ENCODE measurements around the gene PRRT4.

PRRT4 gene

GRCh38 chr7:128402356-128402755, 40.9 kb upstream of the PRRT4 start:
- Mint-ChIP-seq H3K36me3 (ENCODE audit: low read depth) (peaks cover 38% of the 10 kb centered on the region), H3K27ac (no peak overlapping the region)

DNA sequence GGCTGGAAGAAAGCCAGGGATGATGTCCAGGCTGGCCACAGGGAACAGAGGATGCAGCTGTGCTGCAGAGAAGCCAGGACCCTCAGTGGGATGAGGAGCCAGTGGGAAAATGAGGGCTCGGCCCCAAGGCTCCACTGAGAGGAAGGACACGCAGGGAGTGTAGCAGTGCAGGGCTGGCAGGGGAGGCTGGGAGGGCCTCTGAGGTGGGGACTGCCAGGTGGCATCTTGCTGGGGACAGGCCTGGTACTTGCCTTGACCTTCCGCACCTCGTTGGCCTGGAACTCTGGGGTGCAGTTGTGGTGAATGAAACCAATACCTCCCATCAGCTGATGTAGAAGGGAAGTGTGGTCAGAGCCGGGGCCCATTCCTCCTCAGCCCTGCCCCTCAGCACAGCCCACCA, 39.1 kb upstream of the PRRT4 start:
- Mint-ChIP-seq H3K4me1 (ENCODE audit: low read depth) (peaks cover 15% of the 10 kb centered on the region), H3K27ac (no peak overlapping the region), H3K9me3 (no peaks in the 10 kb centered on the region), H3K36me3 (ENCODE audit: low read depth) (peaks cover 48% of the 10 kb centered on the region), H3K4me3 (no peak overlapping the region), H3K27me3 (ENCODE audit: low read depth) (no peaks in the 10 kb centered on the region)
- DNase-seq (ENCODE audit: low spot score): no peak

More at GRCh38 chr7:128402356-128402755, 40.9 kb upstream of the PRRT4 start:
- Mint-ChIP-seq H3K27me3 (ENCODE audit: low read depth) (no peaks in the 10 kb centered on the region), H3K9me3 (no peaks in the 10 kb centered on the region), H3K4me3 (no peak overlapping the region), H3K4me1 (ENCODE audit: low read depth) (peaks cover 23% of the 10 kb centered on the region)
- DNase-seq (ENCODE audit: low spot score): no peak

DNA sequence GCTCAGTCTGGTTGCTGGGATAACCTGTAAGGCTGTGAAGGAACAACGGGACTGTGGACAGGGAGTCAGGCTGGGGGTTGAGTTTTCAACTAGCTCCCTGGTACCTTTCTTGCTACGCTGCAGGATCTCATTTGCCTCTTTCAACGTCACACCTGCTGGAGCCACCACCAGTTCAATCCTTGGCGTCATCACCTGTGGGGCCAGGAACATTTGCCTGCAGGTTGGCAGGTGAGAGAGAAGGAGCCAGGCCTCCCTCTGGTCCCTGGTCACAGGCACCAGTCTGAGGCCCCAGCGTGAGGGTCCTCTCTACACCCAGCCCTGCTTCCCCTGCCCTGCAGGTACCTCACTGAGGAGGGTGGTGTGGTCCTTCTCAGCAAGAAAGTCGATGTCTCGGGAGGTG, 38.5 kb upstream of the PRRT4 start:
- no peaks in the 10 kb centered on the region for H3K9me3 Mint-ChIP-seq
- no peak for DNase-seq (ENCODE audit: low spot score)
- peaks cover 48% of the 10 kb centered on the region for H3K36me3 Mint-ChIP-seq (ENCODE audit: low read depth)
- H3K27ac Mint-ChIP-seq: no peak overlapping the region
- H3K27me3 Mint-ChIP-seq (ENCODE audit: low read depth): no peaks in the 10 kb centered on the region
- H3K4me3 Mint-ChIP-seq: no peak overlapping the region
- peaks cover 14% of the 10 kb centered on the region for H3K4me1 Mint-ChIP-seq (ENCODE audit: low read depth)

GRCh38 chr7:128398841-128399135, 37.3 kb upstream of the PRRT4 start:
- Mint-ChIP-seq H3K27ac (no peak overlapping the region), H3K9me3 (no peaks in the 10 kb centered on the region), H3K4me1 (ENCODE audit: low read depth) (peaks cover 3% of the 10 kb centered on the region), H3K36me3 (ENCODE audit: low read depth) (peaks cover 51% of the 10 kb centered on the region), H3K4me3 (no peak overlapping the region), H3K27me3 (ENCODE audit: low read depth) (no peaks in the 10 kb centered on the region)
- DNase-seq (ENCODE audit: low spot score): no peak

- no peak for DNase-seq (ENCODE audit: low spot score)
- no peaks in the 10 kb centered on the region for H3K4me1 Mint-ChIP-seq (ENCODE audit: low read depth)
- no peak overlapping the region for H3K4me3 Mint-ChIP-seq
- no peaks in the 10 kb centered on the region for H3K9me3 Mint-ChIP-seq
- no peak overlapping the region for H3K27ac Mint-ChIP-seq
- no peaks in the 10 kb centered on the region for H3K27me3 Mint-ChIP-seq (ENCODE audit: low read depth)
- H3K36me3 Mint-ChIP-seq (ENCODE audit: low read depth): peaks cover 48% of the 10 kb centered on the region
Measured at GRCh38 chr7:128398016-128398840, 36.7 kb upstream of the PRRT4 start.

DNA sequence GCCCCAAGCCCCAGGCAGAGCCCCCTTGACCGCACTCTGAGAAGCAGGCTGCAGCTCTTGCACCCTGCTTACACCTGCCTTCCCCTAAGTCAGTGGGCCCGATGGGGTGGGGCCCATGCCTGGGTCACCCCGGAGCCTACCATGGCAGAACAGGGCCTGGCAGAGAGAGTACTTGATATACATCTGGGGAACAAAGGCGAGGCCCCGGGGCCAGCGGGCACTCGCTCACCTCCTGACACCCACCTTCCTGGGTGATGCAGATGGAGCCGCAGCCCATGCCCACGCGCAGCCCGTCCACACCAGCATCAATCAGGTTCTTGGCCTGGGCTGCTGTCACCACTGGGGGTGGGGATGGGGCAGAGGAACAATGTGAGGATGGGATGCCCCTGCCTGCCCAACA, 34.9 kb upstream of the PRRT4 start:
- no peaks in the 10 kb centered on the region for H3K4me1 Mint-ChIP-seq (ENCODE audit: low read depth)
- no peak overlapping the region for H3K4me3 Mint-ChIP-seq
- no peak overlapping the region for H3K27ac Mint-ChIP-seq
- no peaks in the 10 kb centered on the region for H3K27me3 Mint-ChIP-seq (ENCODE audit: low read depth)
- peaks cover 39% of the 10 kb centered on the region for H3K36me3 Mint-ChIP-seq (ENCODE audit: low read depth)
- DNase-seq (ENCODE audit: low spot score): no peak
- no peaks in the 10 kb centered on the region for H3K9me3 Mint-ChIP-seq

GRCh38 chr7:128395748-128396147, 34.3 kb upstream of the PRRT4 start:
- Mint-ChIP-seq H3K4me1 (ENCODE audit: low read depth) (peaks cover 3% of the 10 kb centered on the region), H3K9me3 (no peaks in the 10 kb centered on the region), H3K27me3 (ENCODE audit: low read depth) (no peaks in the 10 kb centered on the region), H3K4me3 (no peak overlapping the region), H3K36me3 (ENCODE audit: low read depth) (peaks cover 34% of the 10 kb centered on the region), H3K27ac (no peak overlapping the region)
- no peak for DNase-seq (ENCODE audit: low spot score)

DNA sequence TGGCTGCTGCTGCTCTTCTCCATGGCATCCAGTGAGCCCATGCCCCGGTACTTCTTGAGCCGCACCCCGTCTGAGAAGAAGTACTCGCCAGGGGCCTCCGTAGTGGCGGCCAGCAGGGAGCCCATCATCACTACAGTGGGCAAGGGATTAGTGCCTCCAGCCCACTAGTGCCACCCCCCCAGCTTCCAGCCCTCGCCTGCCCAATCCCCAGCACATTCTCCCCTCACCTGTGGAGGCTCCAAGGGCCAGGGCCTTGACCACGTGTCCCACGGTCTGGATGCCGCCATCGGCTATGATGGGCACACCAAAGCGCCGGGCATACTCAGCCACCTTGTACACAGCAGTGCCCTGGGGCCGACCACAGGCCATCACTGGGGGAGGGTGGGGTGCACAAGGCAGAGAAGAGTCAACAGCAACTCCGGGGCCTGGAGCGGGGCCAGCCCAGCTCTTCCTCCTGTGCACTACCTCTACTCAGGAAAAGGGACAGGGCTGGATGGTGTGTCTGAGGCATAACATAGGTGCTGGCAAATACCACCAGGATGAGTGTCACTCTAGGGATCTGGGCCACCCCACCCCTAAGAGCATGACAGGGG, 33.5 kb upstream of the PRRT4 start:
- no peak overlapping the region for H3K27ac Mint-ChIP-seq
- no peak overlapping the region for H3K4me3 Mint-ChIP-seq
- no peaks in the 10 kb centered on the region for H3K27me3 Mint-ChIP-seq (ENCODE audit: low read depth)
- no peak for DNase-seq (ENCODE audit: low spot score)
- H3K9me3 Mint-ChIP-seq: no peaks in the 10 kb centered on the region
- H3K4me1 Mint-ChIP-seq (ENCODE audit: low read depth): peaks cover 3% of the 10 kb centered on the region
- peaks cover 29% of the 10 kb centered on the region for H3K36me3 Mint-ChIP-seq (ENCODE audit: low read depth)

DNA sequence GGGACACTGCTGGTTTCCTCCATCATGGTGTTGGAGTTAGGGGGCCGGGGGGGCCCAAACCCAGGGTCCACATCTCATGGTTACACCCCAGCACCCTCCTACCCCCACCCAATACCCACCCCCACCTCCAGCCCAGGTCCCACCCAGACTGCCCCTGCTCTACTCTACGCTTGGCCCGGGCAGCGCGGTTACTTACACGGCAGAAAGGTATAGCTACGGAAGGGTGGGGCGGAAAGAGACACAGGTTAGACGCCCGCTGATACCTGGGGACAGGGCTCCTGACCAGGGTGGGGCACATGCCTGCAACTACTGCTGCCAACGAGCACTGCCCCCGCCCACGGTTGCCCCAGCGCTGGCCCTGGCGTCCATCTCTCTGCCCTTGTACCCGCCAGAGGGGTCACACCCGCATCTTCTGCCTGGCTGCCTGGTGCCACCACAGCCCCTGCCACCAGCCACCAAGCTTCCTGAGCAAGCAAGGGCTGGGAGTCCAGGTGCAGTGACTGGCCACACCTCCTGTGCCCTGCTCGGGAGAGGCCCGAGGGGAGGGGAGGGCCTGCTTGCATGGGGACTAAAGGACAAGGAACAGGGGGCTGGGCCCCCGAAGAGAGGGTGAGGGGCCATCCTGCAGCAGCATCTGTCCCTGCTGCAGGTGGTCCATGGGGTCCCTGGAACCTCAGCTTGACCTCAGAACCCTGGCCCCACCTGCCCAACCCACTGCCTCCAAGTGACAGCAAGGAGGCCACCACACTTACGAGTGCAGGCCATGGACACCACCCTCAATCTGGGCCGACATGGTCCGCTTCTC, 32.2 kb upstream of the PRRT4 start:
- no peak overlapping the region for H3K27ac Mint-ChIP-seq
- peaks cover 3% of the 10 kb centered on the region for H3K4me1 Mint-ChIP-seq (ENCODE audit: low read depth)
- H3K27me3 Mint-ChIP-seq (ENCODE audit: low read depth): no peaks in the 10 kb centered on the region
- H3K9me3 Mint-ChIP-seq: no peaks in the 10 kb centered on the region
- no peak overlapping the region for H3K4me3 Mint-ChIP-seq
- H3K36me3 Mint-ChIP-seq (ENCODE audit: low read depth): peaks cover 24% of the 10 kb centered on the region
- DNase-seq (ENCODE audit: low spot score): no peak

DNA sequence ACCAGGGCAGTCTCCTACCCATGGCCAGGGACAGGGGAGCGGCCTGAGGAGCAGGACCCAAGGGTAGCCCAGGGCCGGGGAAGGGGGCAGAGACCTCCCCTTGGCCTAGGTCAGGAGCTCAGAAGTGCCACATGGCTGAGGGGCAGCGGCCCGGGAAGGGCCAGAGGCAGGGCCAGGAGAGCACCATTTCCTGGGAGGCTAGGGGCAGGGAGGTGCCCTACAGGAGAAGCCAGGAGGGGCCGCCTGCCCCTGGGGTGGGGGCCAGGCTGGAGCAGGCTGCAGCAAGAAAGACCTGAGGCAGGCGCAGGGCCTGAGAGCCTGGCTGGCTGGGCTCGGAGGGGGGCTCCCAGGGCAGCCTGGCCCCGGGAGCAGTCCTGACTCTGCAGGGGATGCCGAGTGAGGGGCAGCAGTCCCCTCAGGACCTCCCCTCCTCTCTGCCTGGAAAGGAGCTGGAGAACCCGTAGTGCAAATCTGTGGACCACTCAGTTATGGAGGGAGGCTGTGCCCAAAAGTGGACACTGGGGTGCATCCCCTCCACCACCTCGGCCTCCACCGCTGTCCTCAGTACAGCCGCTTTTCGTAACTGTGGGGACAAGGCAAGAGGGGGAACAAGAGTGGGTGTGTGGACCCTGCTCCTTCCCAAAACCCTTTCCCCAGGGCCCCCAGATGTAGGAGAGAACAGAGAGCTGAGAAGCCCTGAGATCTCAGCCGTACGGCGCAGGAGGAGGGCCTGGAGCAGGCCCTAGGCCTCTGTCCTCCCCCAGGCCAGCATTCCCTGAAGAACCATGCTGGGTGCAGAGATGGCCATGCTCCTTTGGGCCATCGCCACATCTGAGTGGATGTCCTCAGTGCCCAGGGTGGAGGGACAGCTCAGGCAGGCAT, 31.2 kb upstream of the PRRT4 start:
- peaks cover 16% of the 10 kb centered on the region for H3K36me3 Mint-ChIP-seq (ENCODE audit: low read depth)
- peaks cover 3% of the 10 kb centered on the region for H3K4me1 Mint-ChIP-seq (ENCODE audit: low read depth)
- no peaks in the 10 kb centered on the region for H3K27me3 Mint-ChIP-seq (ENCODE audit: low read depth)
- DNase-seq (ENCODE audit: low spot score): no peak
- H3K27ac Mint-ChIP-seq: no peak overlapping the region
- no peaks in the 10 kb centered on the region for H3K9me3 Mint-ChIP-seq
- H3K4me3 Mint-ChIP-seq: no peak overlapping the region

DNA sequence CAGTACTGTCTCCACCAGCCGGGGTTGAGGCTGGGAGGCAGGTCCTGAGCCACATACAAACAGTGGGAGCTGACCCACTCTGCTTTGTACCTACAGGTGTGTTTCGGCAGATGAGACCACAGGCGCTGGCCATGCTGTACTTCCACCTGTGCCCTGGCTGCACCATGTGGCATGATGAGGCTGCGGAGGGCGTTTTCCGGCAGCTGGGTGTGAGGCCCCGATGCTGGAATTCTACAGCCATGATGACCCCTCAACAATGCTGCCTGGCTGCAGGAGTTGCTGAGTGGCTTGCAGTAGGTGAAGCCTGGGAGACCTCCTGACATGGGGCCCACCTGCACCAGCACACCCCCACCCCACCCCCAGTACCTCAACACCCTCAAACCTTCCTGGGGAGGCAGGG, 30.3 kb upstream of the PRRT4 start:
- DNase-seq (ENCODE audit: low spot score): no peak

DNA sequence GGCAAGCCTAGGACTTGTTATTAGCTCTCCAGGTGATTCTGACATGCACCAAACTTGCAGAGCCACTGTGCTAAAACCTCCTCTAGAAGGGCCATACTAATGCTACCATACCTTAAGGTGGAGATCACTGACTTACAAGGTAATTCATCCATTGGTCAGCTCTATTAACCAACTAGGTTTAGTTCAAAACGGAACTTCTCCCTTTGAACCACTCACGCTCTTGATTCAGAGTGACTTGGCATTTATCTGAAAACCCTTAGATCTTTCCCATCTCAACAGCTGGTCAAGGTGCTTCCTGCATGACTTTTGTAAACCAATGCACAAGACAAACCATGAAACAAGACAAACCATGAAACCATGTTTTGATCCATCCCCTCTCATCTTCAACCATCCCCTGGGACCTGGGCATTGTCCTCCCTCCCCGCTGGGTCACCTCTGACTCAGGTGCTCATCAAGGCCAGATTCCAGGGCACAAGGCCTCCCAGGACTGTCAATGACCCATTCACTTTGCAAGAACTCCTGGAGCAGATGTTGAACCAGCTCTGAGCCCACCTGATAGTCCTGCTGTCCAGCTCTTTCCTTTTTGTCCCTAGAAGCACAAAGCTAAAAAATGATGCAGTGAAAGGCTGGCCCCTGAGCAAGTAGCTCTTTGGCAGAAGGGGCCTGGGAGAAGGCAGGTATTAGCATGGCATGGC, 29.5 kb upstream of the PRRT4 start:
- peaks cover 3% of the 10 kb centered on the region for H3K36me3 Mint-ChIP-seq (ENCODE audit: low read depth)
- H3K4me3 Mint-ChIP-seq: no peak overlapping the region
- no peak for DNase-seq (ENCODE audit: low spot score)
- no peak overlapping the region for H3K27ac Mint-ChIP-seq
- no peaks in the 10 kb centered on the region for H3K9me3 Mint-ChIP-seq
- no peaks in the 10 kb centered on the region for H3K27me3 Mint-ChIP-seq (ENCODE audit: low read depth)
- peaks cover 3% of the 10 kb centered on the region for H3K4me1 Mint-ChIP-seq (ENCODE audit: low read depth)

More for the DNA sequence above, 30.3 kb upstream of the PRRT4 start:
- H3K9me3 Mint-ChIP-seq: no peaks in the 10 kb centered on the region
- H3K4me1 Mint-ChIP-seq (ENCODE audit: low read depth): peaks cover 3% of the 10 kb centered on the region
- H3K36me3 Mint-ChIP-seq (ENCODE audit: low read depth): peaks cover 9% of the 10 kb centered on the region
- H3K27ac Mint-ChIP-seq: no peak overlapping the region
- H3K27me3 Mint-ChIP-seq (ENCODE audit: low read depth): no peaks in the 10 kb centered on the region
- no peak overlapping the region for H3K4me3 Mint-ChIP-seq

GRCh38 chr7:128389618-128390329, 28.3 kb upstream of the PRRT4 start:
- no peak overlapping the region for H3K27ac Mint-ChIP-seq
- no peak overlapping the region for H3K4me3 Mint-ChIP-seq
- no peak for DNase-seq (ENCODE audit: low spot score)
- peaks cover 3% of the 10 kb centered on the region for H3K36me3 Mint-ChIP-seq (ENCODE audit: low read depth)
- peaks cover 3% of the 10 kb centered on the region for H3K4me1 Mint-ChIP-seq (ENCODE audit: low read depth)
- H3K27me3 Mint-ChIP-seq (ENCODE audit: low read depth): no peaks in the 10 kb centered on the region
- no peaks in the 10 kb centered on the region for H3K9me3 Mint-ChIP-seq
